Thyroid gland (tissue), 4 donors: ENCODE measurements around the gene MSX2.

Experiments used
- CTCF ChIP-seq, 6 experiments: fragments of 200-600 bp in 3 of 6; fragments of 450-650 bp in 3 of 6; sonication (generic) in 3 of 6; IDR thresholded peaks; one replicate each; pipeline ENCODE4 v1.5.1; 2016 to 2019; ENCODE audit warnings: antibody characterized with exemption in 6 of 6, mild to moderate bottlenecking in 2 of 6, inconsistent platforms in 1 of 6, moderate library complexity in 1 of 6
- POLR2A ChIP-seq, 2 donors: fragments of 450-650 bp; IDR thresholded peaks; one replicate each; pipeline ENCODE4 v1.6.1; 2017; ENCODE audit warnings: antibody characterized with exemption in 2 of 2, mild to moderate bottlenecking in 2 of 2, moderate library complexity in 1 of 2

- TF ChIP-seq CTCF (IDR thresholded peaks at IDR 0.05) (no peak), POLR2A (IDR thresholded peaks at IDR 0.05) (no peak)
These were observed 11.9 kb downstream of the MSX2 start for GRCh38 chr5:174736331-174736721.
